Measurements from ENCODE around the gene PSMB2. TPM values are rescaled to one million over a fixed set of nuclear protein-coding genes. Genes with fewer than 3 reads are reported as not detected.

Gene PSMB2
- total RNA-seq, 1 experiment from 2014 or later, result 59.9 TPM

DNA sequence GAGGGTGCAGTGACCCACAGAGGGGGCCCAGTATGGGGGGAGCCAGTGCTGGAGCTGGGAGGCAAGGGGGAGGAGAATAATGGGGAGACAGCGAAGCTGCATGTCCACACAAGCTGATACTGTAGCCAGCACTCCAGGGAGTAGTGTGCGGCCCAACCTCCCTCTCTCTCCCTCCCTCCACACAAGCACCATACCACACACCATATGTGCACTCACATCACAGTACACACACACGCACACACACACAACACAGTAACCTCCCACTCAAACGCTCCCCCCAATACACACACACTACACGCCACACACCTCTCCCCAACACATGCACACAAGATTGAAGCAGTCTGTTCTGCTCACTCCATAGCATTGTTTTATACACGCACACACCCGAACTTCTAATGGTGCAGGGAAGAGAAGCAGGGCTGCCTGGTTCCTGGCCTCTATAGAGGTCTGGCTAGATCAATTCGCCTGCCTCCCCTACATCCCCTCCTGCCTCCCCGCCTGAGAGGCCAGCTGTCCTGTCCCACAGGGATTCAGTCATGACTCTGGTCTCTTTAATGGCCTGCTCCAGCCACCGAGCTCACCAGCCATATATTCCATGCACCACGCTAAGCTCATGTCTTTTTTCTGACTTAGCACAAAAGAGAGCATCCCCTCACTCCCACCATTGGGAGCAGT, 79.9 kb downstream of the PSMB2 start:
- no peaks in the 10 kb centered on the region for H3K4me1 ChIP-seq
- ChIA-PET CTCF (no interaction called here), POLR2A (no interaction called here)
- intact Hi-C loops (cut with micrococcal nuclease; ENCODE audit: unreplicated experiment), result no loop called here
- H3K36me3 ChIP-seq (ENCODE audit: control insufficient read depth, insufficient read depth, low read length), result no peaks in the 10 kb centered on the region
- TF ChIP-seq, protein P1, sequence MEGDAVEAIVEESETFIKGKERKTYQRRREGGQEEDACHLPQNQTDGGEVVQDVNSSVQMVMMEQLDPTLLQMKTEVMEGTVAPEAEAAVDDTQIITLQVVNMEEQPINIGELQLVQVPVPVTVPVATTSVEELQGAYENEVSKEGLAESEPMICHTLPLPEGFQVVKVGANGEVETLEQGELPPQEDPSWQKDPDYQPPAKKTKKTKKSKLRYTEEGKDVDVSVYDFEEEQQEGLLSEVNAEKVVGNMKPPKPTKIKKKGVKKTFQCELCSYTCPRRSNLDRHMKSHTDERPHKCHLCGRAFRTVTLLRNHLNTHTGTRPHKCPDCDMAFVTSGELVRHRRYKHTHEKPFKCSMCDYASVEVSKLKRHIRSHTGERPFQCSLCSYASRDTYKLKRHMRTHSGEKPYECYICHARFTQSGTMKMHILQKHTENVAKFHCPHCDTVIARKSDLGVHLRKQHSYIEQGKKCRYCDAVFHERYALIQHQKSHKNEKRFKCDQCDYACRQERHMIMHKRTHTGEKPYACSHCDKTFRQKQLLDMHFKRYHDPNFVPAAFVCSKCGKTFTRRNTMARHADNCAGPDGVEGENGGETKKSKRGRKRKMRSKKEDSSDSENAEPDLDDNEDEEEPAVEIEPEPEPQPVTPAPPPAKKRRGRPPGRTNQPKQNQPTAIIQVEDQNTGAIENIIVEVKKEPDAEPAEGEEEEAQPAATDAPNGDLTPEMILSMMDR (IDR thresholded peaks at IDR 0.05; ENCODE audit: insufficient read depth in 1 of 2, low read depth in 1 of 2, low read length in 1 of 2, severe bottlenecking in 1 of 2, unreplicated experiment in 1 of 2), result no peak
- peaks cover 30% of the 10 kb centered on the region for H3K36me3 Mint-ChIP-seq (ENCODE audit: insufficient read depth, unreplicated experiment)
- H3K4me3 Mint-ChIP-seq (ENCODE audit: unreplicated experiment), result no peak overlapping the region
- no peak for DNase-seq
- no peaks in the 10 kb centered on the region for H3K9me3 ChIP-seq
- no peaks in the 10 kb centered on the region for H3K9me3 Mint-ChIP-seq (ENCODE audit: unreplicated experiment)
- H3K27ac Mint-ChIP-seq (ENCODE audit: unreplicated experiment), result no peak overlapping the region
- BruUV-seq (replicated peaks), result no TSS peak
- no peak overlapping the region for H3K4me3 ChIP-seq (ENCODE audit: low read depth, low read length)
- no peaks in the 10 kb centered on the region for H3K27me3 ChIP-seq (replicated peaks; ENCODE audit: control insufficient read depth, insufficient read depth, low read length)
- no peaks in the 10 kb centered on the region for H3K27me3 Mint-ChIP-seq (ENCODE audit: insufficient read depth, unreplicated experiment)
- no peaks in the 10 kb centered on the region for H3K4me1 Mint-ChIP-seq (ENCODE audit: low read depth, unreplicated experiment)

DNA sequence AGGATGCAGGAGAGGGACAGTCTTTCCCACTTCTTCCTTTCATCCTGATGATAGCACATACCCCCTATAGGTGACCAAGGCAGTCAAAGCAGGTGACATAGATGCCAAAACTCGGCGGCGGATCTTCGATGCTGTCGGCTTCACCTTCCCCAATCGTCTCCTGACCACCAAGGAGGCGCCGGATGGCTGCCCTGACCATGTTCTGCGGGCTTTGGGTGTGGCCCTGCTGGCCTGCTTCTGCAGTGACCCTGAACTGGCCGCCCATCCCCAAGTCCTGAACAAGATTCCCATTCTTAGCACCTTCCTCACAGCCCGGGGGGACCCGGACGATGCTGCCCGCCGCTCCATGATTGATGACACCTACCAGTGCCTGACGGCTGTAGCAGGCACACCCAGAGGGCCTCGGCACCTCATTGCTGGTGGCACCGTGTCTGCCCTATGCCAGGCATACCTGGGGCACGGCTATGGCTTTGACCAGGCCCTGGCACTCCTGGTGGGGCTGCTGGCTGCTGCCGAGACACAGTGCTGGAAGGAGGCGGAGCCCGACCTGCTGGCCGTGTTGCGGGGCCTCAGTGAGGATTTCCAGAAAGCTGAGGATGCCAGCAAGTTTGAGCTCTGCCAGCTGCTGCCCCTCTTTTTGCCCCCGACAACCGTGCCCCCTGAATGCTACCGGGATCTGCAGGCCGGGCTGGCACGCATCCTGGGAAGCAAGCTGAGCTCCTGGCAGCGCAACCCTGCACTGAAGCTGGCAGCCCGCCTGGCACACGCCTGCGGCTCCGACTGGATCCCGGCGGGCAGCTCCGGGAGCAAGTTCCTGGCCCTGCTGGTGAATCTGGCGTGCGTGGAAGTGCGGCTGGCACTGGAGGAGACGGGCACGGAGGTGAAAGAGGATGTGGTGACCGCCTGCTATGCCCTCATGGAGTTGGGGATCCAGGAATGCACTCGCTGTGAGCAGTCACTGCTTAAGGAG, 80.8 kb downstream of the PSMB2 start:
- no TSS peak for BruUV-seq (replicated peaks)
- H3K4me3 Mint-ChIP-seq (ENCODE audit: unreplicated experiment), result no peak overlapping the region
- POLR2A ChIA-PET, result no interaction called here

DNA sequence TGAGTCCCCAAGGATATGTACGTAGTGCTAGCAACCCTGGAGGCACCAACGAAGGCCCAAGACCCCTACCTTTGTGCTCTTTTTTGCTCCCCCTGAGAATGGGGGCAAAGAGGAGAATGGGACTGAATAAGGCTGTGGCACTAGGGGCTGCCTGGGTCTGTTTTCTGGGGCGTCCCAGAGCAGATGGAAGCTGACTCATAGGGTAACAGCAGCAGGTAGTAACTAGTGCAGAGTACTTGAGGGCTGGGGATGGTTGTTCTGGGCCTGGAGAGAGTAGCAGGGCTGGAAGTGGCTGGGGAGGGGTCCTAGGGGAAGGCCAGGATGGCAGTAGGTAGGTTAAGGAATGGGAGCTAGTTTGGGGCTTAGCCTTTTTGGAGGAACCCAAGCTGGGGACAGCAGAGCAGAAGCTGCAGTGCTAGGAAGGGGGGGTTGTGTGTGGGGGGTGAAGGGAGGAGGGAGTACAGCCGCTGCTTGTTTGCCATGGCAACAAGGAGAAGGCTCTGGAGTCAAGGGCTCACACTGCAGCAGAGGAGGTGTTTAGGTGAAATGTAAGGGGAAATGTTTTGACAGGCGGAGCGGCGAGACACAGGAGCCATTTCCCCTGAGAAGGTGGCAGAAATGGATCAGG, 81.9 kb downstream of the PSMB2 start:
- TF ChIP-seq, protein P1 (IDR thresholded peaks at IDR 0.05; ENCODE audit: insufficient read depth in 1 of 2, low read depth in 1 of 2, low read length in 1 of 2, severe bottlenecking in 1 of 2, unreplicated experiment in 1 of 2), result no peak
- CTCF ChIA-PET, result no interaction called here
- Mint-ChIP-seq H3K27ac (ENCODE audit: unreplicated experiment) (no peak overlapping the region), H3K4me3 (ENCODE audit: unreplicated experiment) (no peak overlapping the region), H3K27me3 (ENCODE audit: insufficient read depth, unreplicated experiment) (no peaks in the 10 kb centered on the region), H3K36me3 (ENCODE audit: insufficient read depth, unreplicated experiment) (peaks cover 34% of the 10 kb centered on the region), H3K4me1 (ENCODE audit: low read depth, unreplicated experiment) (no peaks in the 10 kb centered on the region), H3K9me3 (ENCODE audit: unreplicated experiment) (no peaks in the 10 kb centered on the region)
- Histone ChIP-seq H3K27me3 (replicated peaks; ENCODE audit: control insufficient read depth, insufficient read depth, low read length) (no peaks in the 10 kb centered on the region), H3K4me3 (ENCODE audit: low read depth, low read length) (no peak overlapping the region), H3K4me1 (peaks cover 12% of the 10 kb centered on the region), H3K36me3 (ENCODE audit: control insufficient read depth, insufficient read depth, low read length) (no peaks in the 10 kb centered on the region), H3K9me3 (no peaks in the 10 kb centered on the region)
- no peak for DNase-seq
- BruUV-seq (replicated peaks), result no TSS peak
- intact Hi-C loops (cut with micrococcal nuclease; ENCODE audit: unreplicated experiment), result loop anchor here (5.0 to 10.0 kb wide), 2 partner anchors 367 to 485 kb away; partner anchors contain the start of genes SFPQ and ZMYM1
- POLR2A ChIA-PET, result no interaction called here

More for the DNA sequence above, 80.8 kb downstream of the PSMB2 start:
- Histone ChIP-seq H3K27me3 (replicated peaks; ENCODE audit: control insufficient read depth, insufficient read depth, low read length) (no peaks in the 10 kb centered on the region), H3K9me3 (no peaks in the 10 kb centered on the region), H3K4me3 (ENCODE audit: low read depth, low read length) (no peak overlapping the region), H3K4me1 (peaks cover 6% of the 10 kb centered on the region), H3K36me3 (ENCODE audit: control insufficient read depth, insufficient read depth, low read length) (no peaks in the 10 kb centered on the region)
- intact Hi-C loops (cut with micrococcal nuclease; ENCODE audit: unreplicated experiment), result no loop called here
- CTCF ChIA-PET, result no interaction called here
- Mint-ChIP-seq H3K4me1 (ENCODE audit: low read depth, unreplicated experiment) (no peaks in the 10 kb centered on the region), H3K27me3 (ENCODE audit: insufficient read depth, unreplicated experiment) (no peaks in the 10 kb centered on the region), H3K27ac (ENCODE audit: unreplicated experiment) (no peak overlapping the region), H3K9me3 (ENCODE audit: unreplicated experiment) (no peaks in the 10 kb centered on the region), H3K36me3 (ENCODE audit: insufficient read depth, unreplicated experiment) (peaks cover 29% of the 10 kb centered on the region)
- DNase-seq, result no peak
- TF ChIP-seq, protein P1 (IDR thresholded peaks at IDR 0.05; ENCODE audit: insufficient read depth in 1 of 2, low read depth in 1 of 2, low read length in 1 of 2, severe bottlenecking in 1 of 2, unreplicated experiment in 1 of 2), result no peak
